ENCODE data around the gene POU6F2.
A peak's percentile ranks its signal among the peaks of the same experiment; 100 is the strongest.

The POU6F2 gene

DNA sequence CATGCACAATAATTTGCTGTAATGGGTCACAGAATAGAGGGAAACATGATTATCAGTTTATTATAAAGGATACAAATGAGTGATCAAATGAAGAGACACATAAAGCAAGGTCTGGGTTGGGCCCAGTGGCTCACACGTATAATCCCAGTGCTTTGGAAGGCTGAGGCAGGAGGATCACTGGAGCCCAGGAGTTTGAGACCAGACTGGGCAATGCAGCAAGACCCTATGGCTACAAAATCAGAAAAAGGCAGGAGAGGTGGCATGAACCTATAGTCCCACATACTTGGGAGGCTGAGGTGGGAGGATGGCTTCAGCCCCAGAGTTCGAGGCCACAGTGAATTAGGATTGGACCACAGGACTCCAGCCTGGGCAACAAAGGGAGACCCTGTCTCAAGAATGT is 421.7 kb downstream of the POU6F2 start:
- no peak for DNase-seq (ENCODE audit: low read depth, low spot score)

DNA sequence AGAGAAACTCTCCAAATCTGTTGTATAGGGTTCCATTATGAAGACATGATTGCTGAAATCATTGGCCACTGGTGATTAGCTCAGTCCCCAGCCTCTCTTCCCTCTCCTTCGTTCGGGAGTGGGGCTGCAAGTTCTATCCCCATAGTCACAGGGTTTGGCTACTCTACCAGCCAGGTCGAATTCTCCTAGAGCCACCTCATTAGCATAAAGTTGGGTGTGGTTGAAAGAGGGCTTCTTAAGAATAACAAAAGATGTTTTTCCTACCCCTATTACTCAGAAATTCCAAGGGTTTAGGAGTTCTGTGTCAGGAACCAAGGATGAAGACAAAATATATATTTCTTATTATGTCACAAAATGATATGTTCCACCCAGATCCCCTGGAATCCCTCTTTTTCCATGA is 422.3 kb downstream of the POU6F2 start:
- peak; percentile 17 for DNase-seq (ENCODE audit: low read depth, low spot score)

DNA sequence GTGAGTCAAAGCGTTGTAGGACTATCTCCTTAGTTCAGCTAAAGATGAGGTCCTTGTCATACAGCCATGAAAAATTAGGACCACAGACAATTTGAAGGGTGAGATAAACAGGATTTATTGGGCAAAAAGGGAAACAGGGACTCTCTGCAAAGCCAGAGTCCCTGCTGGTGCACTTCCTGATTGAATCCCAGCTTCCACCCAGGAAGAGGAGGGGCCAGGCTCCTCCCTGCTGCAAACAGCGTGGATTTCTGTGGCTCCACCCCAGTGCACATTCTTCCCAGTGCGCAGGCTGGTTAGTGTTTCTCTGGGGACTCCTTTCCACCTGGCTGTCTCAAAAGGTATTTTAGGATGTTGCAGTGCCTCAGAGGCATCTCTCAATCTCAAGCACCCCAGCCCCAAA is 423.1 kb downstream of the POU6F2 start:
- no peak for DNase-seq (ENCODE audit: low read depth, low spot score)

DNA sequence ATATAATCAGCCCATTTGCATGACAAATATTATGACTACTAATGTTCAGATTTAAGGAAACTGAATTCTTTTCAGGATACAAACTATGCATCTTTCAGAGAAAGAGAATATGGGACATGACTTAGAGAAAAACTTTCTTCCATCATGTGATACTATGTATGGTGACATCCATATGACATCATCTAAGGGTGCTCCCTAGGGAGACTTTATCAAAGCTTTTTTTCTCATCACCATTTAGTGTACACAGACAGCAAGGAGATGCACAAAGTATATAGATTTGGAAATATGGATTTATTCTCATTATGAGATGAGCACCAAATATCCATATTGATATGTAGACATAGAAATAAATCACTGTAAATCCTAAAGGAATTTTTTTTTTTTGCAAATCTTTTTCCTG is 424.3 kb downstream of the POU6F2 start:
- no peak for DNase-seq (ENCODE audit: low read depth, low spot score)

DNA sequence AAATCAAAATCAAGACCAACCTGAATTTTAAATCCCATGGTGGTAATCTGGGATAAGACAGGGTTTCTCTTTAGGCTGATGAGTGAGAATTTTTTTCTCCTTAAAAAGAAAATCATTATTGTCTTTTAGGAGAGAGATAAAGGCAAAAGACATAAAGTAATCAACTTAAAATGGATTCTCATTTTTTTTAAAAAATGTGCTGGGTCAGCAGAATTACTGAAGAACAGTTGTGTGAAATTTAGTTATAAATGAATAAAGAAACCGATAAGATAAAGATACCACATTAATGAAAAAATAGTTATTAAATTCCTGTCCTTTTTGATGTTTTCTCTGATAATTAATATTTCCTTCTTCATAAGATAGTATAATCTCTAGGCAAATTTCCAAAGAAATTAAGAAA is 427.2 kb downstream of the POU6F2 start:
- no peak for DNase-seq (ENCODE audit: low read depth, low spot score)

DNA sequence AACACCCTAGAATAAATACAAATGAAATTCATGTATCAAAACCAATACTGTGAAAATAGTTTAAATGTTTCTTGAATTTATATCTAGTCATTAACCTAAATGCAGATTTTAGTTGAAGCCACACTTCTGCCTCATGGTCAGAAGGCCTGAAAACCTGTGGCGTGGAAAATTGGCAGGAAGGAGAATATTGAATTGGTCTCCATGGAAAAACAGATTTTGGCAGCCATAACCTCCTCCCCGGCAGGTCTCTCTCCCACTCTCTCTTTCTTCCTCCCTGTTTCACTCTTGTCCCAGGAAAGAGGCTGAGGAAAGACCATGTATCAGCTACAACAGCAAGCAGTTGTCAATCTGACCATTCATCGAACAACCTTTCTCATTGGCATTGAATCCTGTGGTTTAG is 427.9 kb downstream of the POU6F2 start:
- no peak for DNase-seq (ENCODE audit: low read depth, low spot score)

DNA sequence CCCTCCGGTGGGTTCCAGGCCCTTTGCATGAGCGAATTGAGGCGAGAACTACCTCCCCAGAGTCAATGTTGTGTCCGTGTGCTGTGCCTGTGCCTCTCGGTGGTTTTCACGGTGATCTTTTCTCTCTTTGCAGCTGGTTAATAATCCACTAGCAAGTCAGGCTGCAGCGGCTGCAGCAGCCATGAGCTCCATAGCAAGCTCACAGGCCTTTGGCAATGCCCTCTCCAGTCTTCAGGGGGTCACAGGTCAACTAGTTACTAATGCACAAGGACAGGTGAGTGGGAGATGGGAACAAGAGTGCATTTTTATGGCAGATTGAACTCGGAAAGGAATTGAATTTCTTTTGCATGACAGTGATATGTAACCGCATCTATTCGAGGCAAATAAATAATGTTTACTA is 428.8 kb downstream of the POU6F2 start:
- DNase-seq (ENCODE audit: low read depth, low spot score) = no peak

DNA sequence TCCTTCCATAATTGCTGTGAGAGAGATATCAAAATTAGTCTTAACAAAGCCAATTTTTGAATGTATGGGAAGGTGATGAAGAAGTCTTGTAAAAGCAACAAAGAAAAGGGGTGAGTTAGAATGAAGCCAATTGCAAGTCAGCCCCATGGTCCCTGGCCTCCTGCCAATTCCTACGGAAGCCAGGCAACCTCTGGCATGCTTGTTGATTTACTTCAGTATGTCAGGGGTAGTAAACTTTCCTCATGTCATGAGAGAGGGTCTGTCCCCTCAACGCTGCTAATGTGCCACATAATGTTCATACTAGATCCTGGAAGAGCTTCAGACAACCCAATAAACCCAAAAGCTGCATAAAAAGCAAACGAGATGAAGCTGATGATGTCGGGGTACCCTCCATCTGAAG is 429.4 kb downstream of the POU6F2 start:
- DNase-seq (ENCODE audit: low read depth, low spot score) = no peak

DNA sequence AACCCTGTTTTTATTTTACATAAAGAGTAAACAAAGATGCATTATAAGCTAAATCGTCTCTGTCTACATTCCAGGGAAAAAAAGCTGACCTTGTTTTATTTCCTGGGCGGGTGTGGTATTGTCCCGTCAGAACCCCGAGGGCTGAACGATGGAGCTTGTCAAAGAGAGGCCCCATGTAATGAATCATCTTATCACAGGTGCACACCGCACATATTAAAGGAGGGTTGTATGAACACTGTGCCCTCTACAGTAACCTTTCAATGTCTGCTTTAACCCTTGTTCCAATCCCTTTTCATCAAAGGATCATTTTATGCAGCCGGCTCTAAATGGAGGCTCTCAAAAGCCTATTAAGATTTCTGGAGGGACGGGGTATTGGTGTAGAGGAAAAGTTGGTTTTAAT is 430.0 kb downstream of the POU6F2 start:
- no peak for DNase-seq (ENCODE audit: low read depth, low spot score)

DNA sequence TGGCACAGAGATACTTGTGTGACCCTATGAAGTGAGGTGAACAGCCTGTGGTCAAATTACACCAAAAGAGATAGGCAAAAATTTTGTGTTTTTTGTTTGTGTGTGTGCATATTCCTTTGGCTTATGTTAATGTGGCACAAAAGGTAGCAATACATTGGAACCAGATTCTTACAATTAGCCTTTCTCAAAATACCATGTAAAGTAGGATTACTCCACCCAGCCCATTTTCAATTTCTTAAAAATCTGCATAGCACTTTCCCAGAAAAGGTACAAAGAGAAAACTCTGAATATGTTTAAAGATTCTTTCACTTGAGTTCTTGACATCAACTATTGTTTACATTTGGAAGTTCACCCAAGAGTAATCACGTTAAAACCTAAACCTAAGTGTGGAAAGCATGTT is 431.2 kb downstream of the POU6F2 start:
- no peak for DNase-seq (ENCODE audit: low read depth, low spot score)

DNA sequence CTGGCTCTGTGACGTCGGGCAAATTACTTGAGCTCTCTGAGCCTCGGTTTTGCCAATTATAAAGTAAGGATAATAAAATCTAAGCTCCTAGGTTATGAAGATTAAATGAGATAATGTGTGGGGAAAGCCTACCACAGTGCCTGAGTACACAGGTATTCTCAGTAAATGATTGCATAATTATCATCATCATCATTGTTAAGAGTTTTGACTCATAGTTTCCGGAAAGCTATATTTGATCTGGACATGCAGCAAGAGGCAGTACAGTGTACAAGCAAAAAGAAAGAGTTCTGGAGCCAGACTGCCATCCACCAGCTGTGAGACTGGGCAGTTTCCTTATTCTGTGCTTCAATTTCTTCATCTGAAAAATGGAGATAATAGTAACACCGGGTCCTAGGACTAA is 432.9 kb downstream of the POU6F2 start:
- DNase-seq (ENCODE audit: low read depth, low spot score) = no peak

DNA sequence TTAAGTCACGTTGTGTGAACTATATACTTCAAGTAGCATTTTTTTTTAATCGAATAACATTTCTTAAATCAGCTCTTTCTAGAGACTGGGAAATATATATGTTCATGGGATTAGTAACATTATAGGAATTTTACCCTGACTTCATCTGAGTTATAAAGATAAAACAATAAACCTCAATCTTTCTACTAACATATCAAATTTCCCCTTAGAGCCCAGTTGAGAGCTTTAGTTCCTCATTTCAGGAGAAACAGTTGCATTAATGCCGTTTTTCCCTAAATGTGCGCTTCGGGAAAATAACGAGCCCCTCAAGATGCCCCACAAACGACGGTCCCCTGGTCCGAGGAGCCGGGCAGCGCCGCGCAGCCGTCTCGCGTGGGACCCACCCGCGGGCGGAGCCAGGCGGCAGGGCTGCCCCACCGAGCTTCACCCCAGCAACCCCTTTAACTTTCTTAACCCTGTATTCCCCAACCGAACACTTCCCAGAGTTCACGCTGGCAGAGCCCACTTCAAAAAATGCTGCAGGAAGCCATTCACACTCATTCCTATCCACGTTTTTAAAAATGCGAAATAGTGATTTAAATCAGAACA is 436.0 kb downstream of the POU6F2 start:
- no peak for DNase-seq (ENCODE audit: low read depth, low spot score)

DNA sequence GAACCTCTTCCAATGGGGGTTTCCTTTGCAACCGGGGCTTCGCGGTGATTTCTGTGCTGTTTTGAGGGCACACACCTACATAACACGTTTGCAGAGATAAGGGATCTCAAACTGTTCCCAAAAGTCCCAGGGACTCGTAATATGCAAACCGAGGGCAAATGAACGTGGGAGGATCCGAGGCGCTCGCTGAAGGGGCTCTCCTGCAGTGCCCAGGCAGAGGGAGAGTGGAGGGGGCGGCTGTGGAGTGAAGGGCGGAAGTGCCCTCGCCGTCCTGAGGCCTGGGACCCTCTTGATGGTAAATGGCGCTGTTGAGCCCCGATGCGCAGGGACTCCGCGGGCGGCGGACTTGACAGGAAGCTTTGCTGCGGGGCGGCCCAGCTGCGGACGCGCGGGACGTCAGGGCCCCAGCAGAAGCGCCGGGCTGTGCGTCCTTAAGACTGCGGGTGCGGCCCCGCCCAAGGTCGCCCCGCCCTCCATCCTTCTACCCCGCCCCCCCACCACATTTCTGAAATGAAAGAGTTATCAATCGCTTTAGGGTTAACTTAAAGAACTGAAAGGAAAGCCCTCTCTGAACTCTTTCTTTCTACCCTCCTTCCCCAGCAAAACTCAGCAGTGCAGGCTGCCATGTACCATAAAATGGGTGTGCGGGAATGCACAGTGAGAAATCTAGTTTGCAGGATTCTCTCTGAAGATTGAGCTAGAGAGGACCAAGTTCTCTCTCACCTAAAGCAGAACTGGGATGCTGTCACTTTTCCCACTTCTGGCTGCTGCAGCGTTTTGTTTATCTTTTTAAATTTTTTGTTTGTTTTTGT is 436.7 kb downstream of the POU6F2 start:
- DNase-seq (ENCODE audit: low read depth, low spot score) = peak; percentile 47

DNA sequence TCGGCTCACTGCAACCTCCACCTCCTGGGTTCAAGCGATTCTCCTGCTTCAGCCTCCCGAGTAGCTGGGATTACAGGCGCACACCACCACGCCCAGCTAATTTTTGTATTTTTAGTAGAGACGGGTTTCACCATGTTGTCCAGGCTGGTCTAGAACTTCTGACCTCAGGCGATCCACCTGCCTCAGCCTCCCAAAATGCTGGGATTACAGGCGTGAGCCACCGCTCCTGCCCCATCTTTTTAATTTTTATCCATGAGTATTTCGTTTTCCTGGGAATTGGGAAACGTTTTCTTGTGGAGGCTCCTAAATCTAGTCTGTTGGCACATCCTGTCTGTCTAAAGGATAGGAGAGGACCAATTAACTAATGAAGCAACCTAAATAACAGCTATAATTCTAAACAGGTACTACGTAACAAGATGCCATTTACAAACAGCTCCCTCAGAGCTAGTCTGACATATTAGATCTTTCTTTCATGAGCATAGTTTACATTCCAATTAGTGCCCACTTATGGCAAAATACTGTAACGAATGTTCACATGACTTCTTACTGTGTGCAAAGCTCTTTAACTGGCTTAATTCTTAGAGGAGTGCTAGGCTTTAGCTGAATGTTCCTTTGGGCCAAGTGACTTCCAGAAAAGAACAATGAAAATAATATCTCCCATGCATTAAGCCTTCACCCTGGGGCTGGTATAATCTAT is 437.5 kb downstream of the POU6F2 start:
- no peak for DNase-seq (ENCODE audit: low read depth, low spot score)

DNA sequence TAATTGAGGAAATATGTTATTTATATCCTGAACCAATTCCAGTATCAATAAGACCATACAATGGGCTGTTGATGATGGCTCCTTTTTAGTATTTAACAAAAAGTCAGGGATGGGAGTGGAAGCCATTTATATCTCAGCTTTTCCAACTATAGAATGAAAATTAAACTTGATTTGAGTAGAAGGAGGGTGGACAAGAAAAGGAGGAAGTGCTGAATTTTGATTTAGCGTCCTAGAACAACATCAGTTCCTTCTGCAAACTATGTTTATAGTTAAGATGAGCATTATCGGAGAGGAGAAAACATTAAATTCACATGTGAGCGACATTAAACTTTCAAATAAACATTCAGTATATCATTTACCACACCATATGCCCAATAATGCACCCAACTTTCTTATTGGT is 439.2 kb downstream of the POU6F2 start:
- DNase-seq (ENCODE audit: low read depth, low spot score) = no peak

DNA sequence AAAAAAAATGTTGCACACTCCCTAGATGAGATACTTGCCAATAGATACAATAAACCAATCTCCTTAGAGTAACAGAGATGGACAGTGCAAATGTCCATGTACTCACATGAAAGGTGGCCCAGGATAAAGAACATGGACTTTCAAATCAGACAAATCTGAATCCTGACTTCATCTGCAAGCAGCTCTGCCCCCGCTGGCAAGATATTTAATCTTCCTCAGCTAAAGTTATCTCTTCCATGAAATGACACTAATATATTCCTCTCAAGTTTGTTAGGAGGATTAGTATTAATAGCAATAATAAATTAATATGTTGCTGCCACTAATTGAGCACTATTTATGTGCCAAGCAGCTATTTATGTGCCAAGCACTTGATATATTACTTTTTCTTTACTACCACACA is 439.9 kb downstream of the POU6F2 start:
- DNase-seq (ENCODE audit: low read depth, low spot score) = no peak

DNA sequence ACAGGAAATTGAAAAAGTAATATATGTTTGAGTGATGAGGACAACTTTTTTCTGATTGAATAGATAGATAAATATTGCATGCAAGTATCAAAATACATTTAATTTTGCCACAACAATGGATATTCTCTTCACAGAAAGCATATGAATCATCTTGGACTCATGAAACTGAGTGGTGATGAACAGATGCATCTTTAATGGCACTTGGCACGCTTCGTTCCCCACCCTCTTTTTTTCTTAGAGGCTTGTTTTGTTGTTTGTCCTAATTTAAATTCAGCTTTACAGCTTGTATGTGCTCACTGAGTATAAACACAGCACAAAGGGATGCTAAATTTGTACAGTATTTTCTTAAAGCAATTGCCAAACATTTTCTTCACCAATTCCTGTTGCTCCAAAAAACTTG is 443.5 kb downstream of the POU6F2 start:
- no peak for DNase-seq (ENCODE audit: low read depth, low spot score)

DNA sequence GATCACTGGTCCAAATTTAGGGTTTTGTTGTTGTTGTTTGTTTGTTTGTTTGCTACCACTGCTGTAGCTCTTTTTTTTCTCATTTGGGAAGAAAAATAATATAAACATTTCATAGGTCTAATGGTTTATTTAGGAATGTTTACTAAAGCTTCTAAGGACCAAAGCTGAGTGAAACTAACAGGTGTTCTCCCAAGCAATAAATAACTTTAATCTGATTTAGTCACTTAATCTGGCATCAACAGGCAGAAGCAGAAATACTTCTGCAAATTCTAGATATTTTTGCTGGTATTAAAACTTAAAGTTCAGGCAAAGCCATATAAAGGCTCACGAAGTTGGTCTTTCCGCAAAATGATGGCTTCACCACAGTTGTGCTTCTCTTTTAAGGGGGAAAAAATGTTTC is 444.0 kb downstream of the POU6F2 start:
- DNase-seq (ENCODE audit: low read depth, low spot score) = no peak

DNA sequence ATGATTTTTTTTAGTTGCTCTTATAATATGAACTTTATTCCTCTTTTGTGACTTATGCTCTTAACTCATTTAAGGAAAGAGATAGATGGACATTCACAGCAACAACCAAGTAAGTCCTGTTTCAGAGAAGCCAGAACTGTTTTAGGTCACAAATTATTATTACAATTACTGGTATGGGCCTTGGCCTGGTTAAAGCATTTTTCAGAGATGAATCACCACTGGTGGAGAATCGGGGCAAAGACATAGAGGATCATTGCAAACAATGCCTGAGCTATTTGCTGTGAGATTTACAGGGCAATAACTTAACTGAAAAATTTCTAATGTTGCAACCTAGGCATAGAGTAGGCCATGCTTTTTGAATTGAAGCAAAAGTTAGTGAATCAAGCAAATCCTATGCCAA is 450.5 kb downstream of the POU6F2 start:
- DNase-seq (ENCODE audit: low read depth, low spot score) = no peak

DNA sequence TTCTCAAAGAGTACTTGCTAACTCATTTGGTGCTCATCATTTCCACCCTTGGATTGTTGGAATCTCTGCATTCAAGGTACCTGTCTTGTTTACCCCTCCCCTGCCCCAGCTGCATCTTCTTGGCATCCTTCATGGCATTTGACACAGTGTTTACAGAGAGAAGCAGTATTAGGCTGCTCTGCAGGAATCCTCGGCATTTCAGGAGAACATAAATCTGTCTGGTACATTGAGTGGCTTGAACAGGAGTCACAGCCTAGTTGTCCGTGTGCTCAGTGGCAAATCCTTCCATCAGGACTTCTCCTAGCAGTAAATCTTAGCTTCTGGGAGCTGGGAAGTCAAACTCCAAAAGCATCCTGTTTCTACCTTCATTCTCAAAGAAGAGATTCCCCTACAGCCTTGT is 451.7 kb downstream of the POU6F2 start:
- DNase-seq (ENCODE audit: low read depth, low spot score) = no peak

DNA sequence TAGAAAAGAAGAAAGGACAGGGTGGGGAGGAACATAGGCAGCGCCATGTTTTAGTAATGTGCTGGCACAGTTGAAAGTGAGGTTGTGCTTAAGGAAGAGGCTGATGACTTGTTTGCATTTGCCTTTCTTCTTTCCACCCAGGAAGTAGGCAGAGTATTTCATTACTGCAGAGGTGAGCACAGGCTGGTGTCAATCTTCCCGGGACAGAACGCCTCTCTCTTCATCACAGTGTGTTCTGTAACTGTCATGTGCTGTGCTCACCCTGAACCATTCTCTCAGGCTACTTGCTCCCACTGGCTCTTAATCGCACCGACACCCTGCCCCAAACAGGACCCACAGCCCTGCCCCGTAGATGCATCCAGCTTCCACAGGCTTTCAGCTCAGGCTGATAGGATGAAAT is 452.7 kb downstream of the POU6F2 start:
- no peak for DNase-seq (ENCODE audit: low read depth, low spot score)

DNA sequence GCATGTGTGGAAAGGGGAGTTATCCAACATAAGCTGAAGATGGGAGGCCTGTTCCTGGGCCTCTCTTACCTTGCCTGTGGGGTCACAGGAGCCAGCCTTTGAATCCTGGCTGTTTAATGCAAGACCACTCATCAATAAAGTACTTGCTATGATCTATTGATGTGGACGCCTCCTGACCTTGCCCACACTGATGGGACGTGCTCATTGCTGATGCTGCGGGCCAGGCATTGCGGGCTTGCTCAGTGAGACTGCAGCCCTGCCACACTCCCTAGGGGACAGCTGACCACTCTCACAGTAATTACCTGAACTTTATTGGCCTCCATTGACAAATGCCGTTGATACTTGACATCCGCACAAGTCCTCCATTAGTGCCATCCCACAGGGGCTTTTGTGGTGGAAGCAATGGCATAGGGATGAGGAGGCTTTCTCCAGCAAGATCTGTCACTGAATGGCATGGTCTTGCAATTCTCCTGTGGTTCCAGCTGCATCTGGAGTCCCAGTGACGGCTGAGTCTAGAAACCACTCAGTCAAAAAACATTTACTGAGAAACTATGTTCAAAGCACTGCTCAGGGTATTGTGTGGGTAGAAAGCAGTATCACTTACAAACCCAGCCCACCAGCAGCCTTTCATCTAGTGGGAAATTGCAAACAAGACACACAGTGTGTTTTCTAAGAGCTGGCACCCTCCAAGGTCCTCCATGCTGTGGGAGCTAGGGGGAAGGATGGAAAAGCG is 453.4 kb downstream of the POU6F2 start:
- DNase-seq (ENCODE audit: low read depth, low spot score) = no peak
